CD4-positive, CD25-positive, alpha-beta regulatory T cell (primary cell): ENCODE data around the gene MYOZ1. TPM values are rescaled to one million over a fixed set of nuclear protein-coding genes. Genes with fewer than 3 reads are reported as not detected.

Experiments used
- ATAC-seq, 2 donors: fragments of 150-1000 bp; cut with Tn5 transposase; one replicate each; pipeline ENCODE4 v1.10.0; 2021; ENCODE audit warnings: low read depth in 2 of 2, moderate number of reproducible peaks in 2 of 2, moderate library complexity in 1 of 2
- DNase-seq, 3 donors: peaks; one replicate each; pipeline versions ENCODE4 v3.0.0 to v3.0.0-alpha.2; 2012 to 2022; ENCODE audit warnings: mixed read lengths in 1 of 3
- H3K27ac ChIP-seq: one replicate; pipeline ENCODE4 v1.7.0; 2013; ENCODE audit warnings: mild to moderate bottlenecking, low read length; ENCODE audit not compliant: insufficient read depth, poor library complexity, severe bottlenecking
- H3K27me3 ChIP-seq: one replicate; pipeline ENCODE4 v1.7.0; 2013; ENCODE audit warnings: low read length; ENCODE audit not compliant: control insufficient read depth, insufficient read depth
- H3K36me3 ChIP-seq: one replicate; pipeline ENCODE4 v1.7.0; 2013; ENCODE audit warnings: mild to moderate bottlenecking, low read length, moderate library complexity; ENCODE audit not compliant: control insufficient read depth, insufficient read depth
- H3K4me1 ChIP-seq: 2 replicates; pipeline ENCODE4 v1.7.0; 2013; ENCODE audit warnings: mild to moderate bottlenecking, low read length; ENCODE audit not compliant: insufficient read depth, control insufficient read depth, poor library complexity, severe bottlenecking
- H3K4me3 ChIP-seq: one replicate; pipeline ENCODE4 v1.7.0; 2013; ENCODE audit warnings: low read depth, mild to moderate bottlenecking, low read length, moderate library complexity
- H3K9me3 ChIP-seq, 2 experiments: 1 replicate in 1 of 2; 2 replicates in 1 of 2; pipeline ENCODE4 v1.7.0; 2013; ENCODE audit warnings: low read length in 2 of 2, mild to moderate bottlenecking in 1 of 2, moderate library complexity in 1 of 2; ENCODE audit not compliant: control insufficient read depth in 2 of 2
- H3K27ac Mint-ChIP-seq, 3 donors: one replicate each; pipeline ENCODE4 v1.8.0; 2020 to 2022; ENCODE audit warnings: mild to moderate bottlenecking in 3 of 3, mixed read lengths in 3 of 3, moderate library complexity in 2 of 3
- H3K27me3 Mint-ChIP-seq: one replicate; pipeline ENCODE4 v1.8.0; 2022; ENCODE audit warnings: mild to moderate bottlenecking, mixed read lengths
- H3K36me3 Mint-ChIP-seq: one replicate; pipeline ENCODE4 v1.8.0; 2020; ENCODE audit warnings: mixed read lengths
- H3K4me1 Mint-ChIP-seq, 4 donors: one replicate each; pipeline ENCODE4 v1.8.0; 2020 to 2022; ENCODE audit warnings: mixed read lengths in 4 of 4, mild to moderate bottlenecking in 1 of 4
- H3K4me3 Mint-ChIP-seq, 4 donors: one replicate each; pipeline ENCODE4 v1.8.0; 2020 to 2022; ENCODE audit warnings: mild to moderate bottlenecking in 4 of 4, mixed read lengths in 4 of 4, moderate library complexity in 3 of 4
- H3K9me3 Mint-ChIP-seq, 7 donors: one replicate each; pipeline ENCODE4 v1.8.0; 2020 to 2022; ENCODE audit warnings: mixed read lengths in 7 of 7, mild to moderate bottlenecking in 3 of 7, moderate library complexity in 2 of 7
- polyA plus RNA-seq, 4 donors: library from polyadenylated mRNA; unstranded; fragments of 300-500 nt; fragmentation: Illumina TruSeq; gene quantifications; one replicate each; pipeline ENCODE4 v1.2.3, GENCODE V29; 2021
- total RNA-seq: library from RNA; stranded (reverse); gene quantifications from one replicate; pipeline ENCODE4 v1.2.3, GENCODE V29; 2022

MYOZ1 gene
- total and polyA plus RNA-seq, 5 donors from 2014 or later, result not detected

- no peak for DNase-seq
- H3K36me3 ChIP-seq, result no peaks in the 10 kb centered on the region
- peaks cover 0 to 7% (median 1%) of the 10 kb centered on the region in 4 donors for H3K4me1 Mint-ChIP-seq
- no peak overlapping the region for H3K27ac Mint-ChIP-seq
- peaks cover 10% of the 10 kb centered on the region for H3K4me1 ChIP-seq
- H3K9me3 Mint-ChIP-seq, result no peaks in the 10 kb centered on the region
- no peaks in the 10 kb centered on the region for H3K36me3 Mint-ChIP-seq
- ATAC-seq, result no peak
- H3K27me3 ChIP-seq, result no peaks in the 10 kb centered on the region
- H3K4me3 Mint-ChIP-seq, result no peak overlapping the region
- H3K4me3 ChIP-seq, result no peak overlapping the region
- no peak overlapping the region for H3K27ac ChIP-seq
- peaks cover 4% of the 10 kb centered on the region for H3K27me3 Mint-ChIP-seq
- no peaks in the 10 kb centered on the region for H3K9me3 ChIP-seq
Observed at GRCh38 chr10:73650537-73651331, 9.5 kb upstream of the MYOZ1 start.

GRCh38 chr10:73649876-73650536, 8.7 kb upstream of the MYOZ1 start:
- H3K27me3 ChIP-seq, result no peaks in the 10 kb centered on the region
- no peaks in the 10 kb centered on the region for H3K36me3 ChIP-seq
- Mint-ChIP-seq H3K4me1 (peaks cover 0 to 7% (median 1%) of the 10 kb centered on the region in 4 donors), H3K36me3 (no peaks in the 10 kb centered on the region), H3K27me3 (peaks cover 4% of the 10 kb centered on the region), H3K9me3 (no peaks in the 10 kb centered on the region), H3K4me3 (no peak overlapping the region), H3K27ac (no peak overlapping the region)
- H3K4me3 ChIP-seq, result no peak overlapping the region
- ATAC-seq, result no peak
- H3K27ac ChIP-seq, result no peak overlapping the region
- H3K4me1 ChIP-seq, result peaks cover 10% of the 10 kb centered on the region
- no peaks in the 10 kb centered on the region for H3K9me3 ChIP-seq
- DNase-seq, result no peak

- H3K9me3 Mint-ChIP-seq, result no peaks in the 10 kb centered on the region
- no peaks in the 10 kb centered on the region for H3K36me3 Mint-ChIP-seq
- H3K27me3 Mint-ChIP-seq, result peaks cover 4% of the 10 kb centered on the region
- no peak for DNase-seq
- peaks cover 0 to 10% (median 4%) of the 10 kb centered on the region in 4 donors for H3K4me1 Mint-ChIP-seq
- Histone ChIP-seq H3K27ac (no peak overlapping the region), H3K36me3 (no peaks in the 10 kb centered on the region), H3K27me3 (no peaks in the 10 kb centered on the region), H3K4me3 (no peak overlapping the region), H3K9me3 (no peaks in the 10 kb centered on the region), H3K4me1 (peaks cover 12% of the 10 kb centered on the region)
- ATAC-seq, result no peak
- H3K4me3 Mint-ChIP-seq, result peak overlapping the region in 3 of 4 donors; percentile 1 to 72 (median 20)
- peak overlapping the region in 2 of 3 donors; percentile 9 to 32 for H3K27ac Mint-ChIP-seq
Observed at GRCh38 chr10:73648975-73649829, 7.9 kb upstream of the MYOZ1 start.

GRCh38 chr10:73647875-73648651, 6.8 kb upstream of the MYOZ1 start:
- Histone ChIP-seq H3K4me3 (no peak overlapping the region), H3K4me1 (peaks cover 21% of the 10 kb centered on the region), H3K27me3 (no peaks in the 10 kb centered on the region), H3K9me3 (no peaks in the 10 kb centered on the region), H3K27ac (no peak overlapping the region), H3K36me3 (no peaks in the 10 kb centered on the region)
- ATAC-seq, result no peak
- Mint-ChIP-seq H3K27ac (no peak overlapping the region), H3K9me3 (no peaks in the 10 kb centered on the region), H3K4me1 (peaks cover 0 to 17% (median 7%) of the 10 kb centered on the region in 4 donors), H3K4me3 (peak overlapping the region in 3 of 4 donors; percentile 55 to 74 (median 56)), H3K36me3 (no peaks in the 10 kb centered on the region), H3K27me3 (no peaks in the 10 kb centered on the region)
- no peak for DNase-seq

GRCh38 chr10:73647211-73647874, 6.1 kb upstream of the MYOZ1 start:
- peaks cover 0 to 17% (median 7%) of the 10 kb centered on the region in 4 donors for H3K4me1 Mint-ChIP-seq
- H3K27me3 ChIP-seq, result no peaks in the 10 kb centered on the region
- ATAC-seq (no peak), DNase-seq (peak in 1 of 3 donors; percentile 2)
- no peaks in the 10 kb centered on the region for H3K27me3 Mint-ChIP-seq
- no peaks in the 10 kb centered on the region for H3K9me3 ChIP-seq
- no peak overlapping the region for H3K4me3 ChIP-seq
- peaks cover 21% of the 10 kb centered on the region for H3K4me1 ChIP-seq
- peak overlapping the region in 1 of 3 donors; percentile 36 for H3K27ac Mint-ChIP-seq
- no peak overlapping the region for H3K27ac ChIP-seq
- H3K9me3 Mint-ChIP-seq, result no peaks in the 10 kb centered on the region
- H3K36me3 ChIP-seq, result no peaks in the 10 kb centered on the region
- H3K36me3 Mint-ChIP-seq, result no peaks in the 10 kb centered on the region
- peak overlapping the region in 3 of 4 donors; percentile 55 to 64 (median 56) for H3K4me3 Mint-ChIP-seq

- peaks cover 3% of the 10 kb centered on the region for H3K27me3 ChIP-seq
- Mint-ChIP-seq H3K27me3 (no peaks in the 10 kb centered on the region), H3K9me3 (no peaks in the 10 kb centered on the region), H3K27ac (peak overlapping the region in 1 of 3 donors; percentile 56), H3K4me3 (peak overlapping the region in 2 of 4 donors; percentile 55 to 56), H3K4me1 (peaks cover 0 to 17% (median 7%) of the 10 kb centered on the region in 4 donors), H3K36me3 (no peaks in the 10 kb centered on the region)
- no peaks in the 10 kb centered on the region for H3K36me3 ChIP-seq
- no peak overlapping the region for H3K27ac ChIP-seq
- no peaks in the 10 kb centered on the region for H3K9me3 ChIP-seq
- H3K4me3 ChIP-seq, result no peak overlapping the region
- DNase-seq (no peak), ATAC-seq (no peak)
- peaks cover 21% of the 10 kb centered on the region for H3K4me1 ChIP-seq
Observed at GRCh38 chr10:73646598-73647041, 5.3 kb upstream of the MYOZ1 start.
